K562 (cell line): Measurements from ENCODE around the gene TMEM151A.

Experiments
- CREB3L1 ChIP-seq: fragments of 450-650 bp; IDR thresholded peaks from 2 replicates; pipeline ENCODE4 v1.6.1; 2014; ENCODE audit warnings: low read depth, mild to moderate bottlenecking, moderate library complexity, borderline replicate concordance
- EGR1 ChIP-seq: fragments of 450-650 bp; conservative IDR thresholded peaks from 2 replicates; pipeline ENCODE4 v1.6.1; 2017; ENCODE audit warnings: mild to moderate bottlenecking
- NBN ChIP-seq: fragments of 450-650 bp; IDR thresholded peaks from 2 replicates; pipeline ENCODE4 v1.6.1; 2016; ENCODE audit warnings: low read depth, mild to moderate bottlenecking
- NFYB ChIP-seq: IDR thresholded peaks from 2 replicates; pipeline ENCODE4 v1.6.1; 2011; ENCODE audit warnings: mild to moderate bottlenecking, moderate library complexity; ENCODE audit not compliant: insufficient read length; ENCODE audit errors: extremely low read depth
- NKRF ChIP-seq: fragments of 450-650 bp; IDR thresholded peaks from 2 replicates; pipeline ENCODE4 v1.6.1; 2016; ENCODE audit warnings: borderline replicate concordance
- NRF1 ChIP-seq, 2 experiments: fragments of 450-650 bp; IDR thresholded peaks in 1 of 2; conservative IDR thresholded peaks in 1 of 2; 2 replicates each; pipeline ENCODE4 v1.6.1; 2014; ENCODE audit warnings: mild to moderate bottlenecking in 2 of 2
- POLR2A ChIP-seq: fragments of 450-650 bp; conservative IDR thresholded peaks from 2 replicates; pipeline ENCODE4 v1.6.1; 2016
- TAF7 ChIP-seq: fragments of 450-650 bp; IDR thresholded peaks from 2 replicates; pipeline ENCODE4 v1.6.1; 2016; ENCODE audit warnings: missing genetic modification characterization, missing compliant biosample characterization
- TBP ChIP-seq: optimal IDR thresholded peaks from 2 replicates; pipeline ENCODE3; 2011; ENCODE audit warnings: low read depth, low read length, improper control_type of control experiment
- ZNF384 ChIP-seq: IDR thresholded peaks from 2 replicates; pipeline ENCODE4 v1.6.1; 2012; ENCODE audit warnings: low read depth, low read length, improper control_type of control experiment
- ZNF511 ChIP-seq: sonication (generic); formaldehyde crosslinking; IDR thresholded peaks from 2 replicates; pipeline ENCODE4 v1.8.0; 2022; ENCODE audit warnings: mild to moderate bottlenecking, missing genetic modification reagents
- ZNF584 ChIP-seq: fragments of 200-800 bp; sonication (Bioruptor generic); IDR thresholded peaks from 2 replicates; pipeline ENCODE4 v1.6.1; 2016; ENCODE audit warnings: low read depth, mild to moderate bottlenecking, missing genetic modification characterization, missing compliant biosample characterization

- TF ChIP-seq TAF7 (tag) (no peak), EGR1 (peak; percentile 41; the same call in 1 of the 2 replicates), NBN (no peak), NRF1 (conservative IDR thresholded peaks at IDR 0.05 in 1 of 2, IDR thresholded peaks at IDR 0.05 in 1 of 2) (peak; percentile 96 to 97), CREB3L1 (peak; percentile 99), POLR2A (peak; percentile 91), ZNF584 (CRISPR knock-in tag) (0 out of 2 replicates have a peak, but pooled peaks have one; percentile 56), ZNF384 (no peak), NKRF (no peak), TBP (peak; percentile 85), NFYB (peak; percentile 90), ZNF511 (CRISPR knock-in tag) (0 out of 2 replicates have a peak, but pooled peaks have one; percentile 69)
These were observed 2.8 kb upstream of the TMEM151A start, which contains the start of gene YIF1A for GRCh38 chr11:66288671-66289547.
